Measurements from ENCODE around the gene NHSL1.

Gene NHSL1

DNA sequence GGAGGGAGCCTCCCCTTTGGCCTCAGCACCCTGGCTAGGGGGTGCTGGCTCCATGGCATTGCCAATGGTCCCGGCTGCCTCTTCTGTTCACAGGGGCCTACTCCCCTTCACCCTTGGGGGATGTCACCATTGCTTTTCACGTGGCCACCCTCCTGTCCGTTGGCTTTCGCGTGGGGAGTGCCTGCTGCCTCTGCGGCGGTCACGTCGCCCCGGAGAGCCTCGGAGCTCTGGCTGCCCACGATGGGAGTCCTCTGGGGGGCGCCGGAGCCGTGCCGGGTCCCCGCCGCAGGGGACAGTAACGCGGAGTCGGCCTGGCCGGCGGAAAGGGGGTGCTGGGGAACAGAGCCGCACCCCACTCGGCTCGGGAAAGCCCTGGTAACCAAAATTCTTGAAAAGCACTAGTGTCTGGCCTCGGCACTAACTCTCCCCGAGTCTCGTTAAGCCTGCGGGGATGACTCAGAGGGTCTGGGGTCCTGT is 95.9 kb downstream of the NHSL1 start:
- DNase-seq (ENCODE audit: low read depth) = no peak

DNA sequence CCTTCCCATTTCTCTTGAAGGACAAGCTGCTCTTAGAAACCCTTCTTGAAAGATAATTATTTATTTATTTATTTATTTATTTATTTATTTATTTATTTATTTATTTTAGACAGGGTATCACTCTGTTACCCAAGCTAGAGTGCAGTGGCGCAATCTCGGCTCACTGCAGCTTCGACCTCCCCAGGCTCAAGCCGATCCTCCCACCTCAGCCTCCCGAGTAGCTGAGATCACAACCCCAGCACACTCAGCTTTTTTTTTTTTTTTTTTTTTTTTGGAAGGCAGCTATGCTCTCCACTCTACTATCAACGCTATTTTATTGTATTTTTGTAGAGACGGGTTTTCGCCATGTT is 96.5 kb downstream of the NHSL1 start:
- DNase-seq (ENCODE audit: low read depth) = no peak

DNA sequence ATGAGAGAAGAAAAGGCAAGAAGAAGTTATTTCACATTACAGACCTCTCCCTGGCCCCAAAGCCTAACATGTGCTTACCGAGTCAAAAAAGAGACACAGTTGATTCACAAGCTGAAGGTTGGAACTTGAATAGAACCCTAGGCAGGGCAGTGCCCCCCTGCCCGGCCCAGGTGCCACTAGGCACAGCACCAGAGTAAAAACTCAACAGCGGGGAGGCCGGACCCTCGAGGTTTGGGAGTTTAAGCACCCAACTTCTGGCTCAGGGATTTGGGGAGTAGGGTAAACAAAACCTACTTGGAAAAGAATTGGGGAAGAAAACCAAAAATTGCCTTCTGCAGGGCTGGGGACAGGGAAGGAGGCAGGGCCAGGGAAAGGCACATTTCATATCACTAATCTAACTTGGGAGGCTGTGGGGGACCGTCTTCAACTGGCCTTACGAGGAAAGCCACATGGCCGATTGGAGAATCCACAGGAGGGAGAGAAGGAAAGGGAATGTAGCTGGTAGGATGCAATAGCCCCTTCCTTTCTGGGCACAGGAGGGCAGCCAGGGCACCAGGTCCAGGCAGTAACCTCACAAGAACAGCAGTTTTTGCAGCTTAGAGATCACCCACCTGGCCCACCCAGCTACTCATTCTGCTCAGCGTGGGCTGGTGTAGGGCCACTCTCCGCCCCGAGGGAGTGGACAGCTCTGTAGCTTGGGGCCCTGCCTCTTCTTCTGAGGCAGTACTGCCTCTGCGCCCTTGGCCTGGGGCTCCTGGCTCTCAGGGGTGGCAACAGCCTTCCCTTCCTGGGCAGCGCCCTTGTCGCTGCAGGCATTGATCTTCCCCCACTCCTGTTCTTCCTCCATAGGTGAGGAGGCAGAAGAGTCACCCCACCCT is 97.1 kb downstream of the NHSL1 start:
- no peak for DNase-seq (ENCODE audit: low read depth)

DNA sequence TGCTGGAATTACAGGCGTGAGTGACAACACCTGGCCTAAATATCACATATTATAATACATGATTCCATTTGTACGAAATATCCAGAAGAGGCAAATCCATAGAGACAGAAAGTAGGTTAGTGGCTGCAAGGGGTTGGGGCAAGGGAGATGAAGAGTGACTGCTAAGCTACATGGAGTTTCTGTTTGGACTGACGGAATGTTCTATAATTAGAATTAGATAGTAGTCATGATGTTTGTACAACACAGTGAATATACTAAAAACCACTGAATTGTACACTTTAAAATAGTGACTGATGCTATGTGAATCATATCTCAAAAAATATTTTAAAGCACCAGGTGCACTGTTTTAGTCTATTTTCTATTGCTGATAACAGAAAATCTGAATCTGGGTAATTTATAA is 99.0 kb downstream of the NHSL1 start:
- no peak for DNase-seq (ENCODE audit: low read depth)

DNA sequence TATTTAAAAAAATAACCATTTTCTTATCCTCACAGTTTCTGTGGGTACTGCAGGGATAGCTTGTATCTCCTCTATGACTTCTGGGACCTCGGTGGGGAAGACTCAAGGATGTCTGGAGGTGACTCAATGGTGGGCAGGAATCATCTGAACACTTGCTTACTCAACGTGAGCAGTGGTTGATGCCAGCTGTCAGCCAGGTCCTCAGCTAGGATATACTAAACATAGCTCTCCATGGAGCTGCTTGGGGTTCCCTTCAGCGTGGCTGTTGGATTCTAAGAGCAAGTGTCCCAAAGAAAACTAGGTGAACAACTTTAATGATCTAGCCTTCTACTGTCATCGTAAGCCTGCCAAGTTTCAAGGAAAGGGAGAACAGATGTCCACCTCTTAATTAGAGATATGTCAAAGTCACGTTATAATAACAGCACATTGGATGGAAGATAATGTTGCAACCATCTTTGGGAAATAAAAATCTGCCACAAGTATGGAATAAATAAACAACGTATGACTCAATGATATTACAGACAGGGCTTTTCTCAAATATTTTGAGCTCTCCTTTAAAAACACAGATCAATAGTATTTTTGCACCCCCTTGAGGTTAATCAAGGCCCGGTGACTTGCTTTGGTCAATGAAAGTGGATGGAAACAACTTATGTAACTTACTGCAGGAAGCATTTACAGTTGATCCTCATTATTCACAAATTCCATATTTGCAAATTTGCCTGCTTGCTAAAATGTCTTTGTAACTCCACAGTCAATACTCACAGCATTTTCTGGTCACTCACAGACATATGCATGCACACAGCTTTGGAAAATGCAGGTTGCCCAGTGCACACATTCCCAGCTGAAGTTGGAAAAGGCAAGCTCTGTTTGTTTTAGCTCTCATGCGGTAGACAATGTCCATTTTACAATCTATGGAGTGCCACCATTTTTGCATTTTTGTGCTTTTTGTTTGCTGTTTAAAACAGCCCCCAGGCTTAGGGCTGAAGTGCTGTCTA is 101.9 kb downstream of the NHSL1 start:
- DNase-seq (ENCODE audit: low read depth) = no peak

DNA sequence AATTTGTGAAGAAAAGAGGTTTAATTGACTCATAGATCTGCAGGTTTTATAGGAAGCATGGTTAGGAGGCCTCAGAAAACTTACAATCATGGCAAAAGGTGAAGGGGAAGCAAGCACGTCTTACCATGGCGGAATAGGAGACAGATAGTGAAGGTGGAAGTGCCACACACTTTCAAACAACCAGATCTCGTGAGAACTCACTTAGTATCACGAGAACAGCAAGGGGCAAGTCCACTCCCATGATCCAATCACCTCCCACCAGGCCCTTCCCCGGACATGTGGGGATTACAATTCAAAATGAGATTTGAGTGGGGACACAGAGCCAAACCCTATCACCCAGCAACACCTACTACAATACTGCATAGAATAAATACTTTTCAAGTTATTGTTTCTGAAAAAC is 102.6 kb downstream of the NHSL1 start:
- DNase-seq (ENCODE audit: low read depth) = no peak

DNA sequence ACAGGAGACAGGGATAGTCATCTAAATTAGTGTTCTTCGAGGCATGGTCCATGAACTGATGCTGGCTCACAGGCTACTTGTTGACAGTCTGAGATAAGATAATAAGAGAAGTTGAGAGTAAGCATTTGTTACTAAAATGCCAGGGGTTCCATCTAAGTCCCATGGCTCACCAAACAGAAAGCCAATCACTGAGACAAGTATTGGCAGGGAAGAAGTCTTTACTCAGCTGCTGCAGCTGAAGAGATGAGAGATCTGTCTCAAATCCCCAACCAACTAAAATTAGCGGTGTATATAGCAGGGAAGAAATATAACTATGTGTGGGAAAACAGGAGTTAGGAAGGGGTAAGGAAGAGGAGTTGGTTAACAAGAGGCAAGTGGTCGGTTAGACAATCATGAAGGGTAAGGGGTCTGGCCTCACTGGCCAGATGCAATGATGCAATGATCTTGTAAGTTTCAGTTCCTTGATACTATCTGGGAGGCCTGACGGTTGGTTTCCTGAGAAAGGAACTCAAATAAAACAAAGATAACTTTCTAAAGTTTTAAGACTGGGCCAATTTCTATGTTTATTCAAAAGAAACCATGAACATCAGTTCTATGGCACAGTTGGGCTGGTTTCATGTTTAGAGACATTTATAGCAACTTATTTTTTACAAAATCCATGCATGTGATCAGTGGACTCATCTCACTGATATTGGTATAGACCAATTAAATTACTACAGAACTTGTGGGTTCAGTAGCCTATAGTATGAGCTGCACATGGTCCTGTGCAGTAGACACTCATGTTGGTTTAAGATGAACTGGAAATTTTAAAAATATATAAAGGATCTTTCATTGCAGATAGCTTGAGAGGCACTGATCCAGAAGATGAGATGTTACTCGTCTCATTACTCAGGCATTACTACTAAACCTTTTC is 105.2 kb downstream of the NHSL1 start:
- DNase-seq (ENCODE audit: low read depth) = no peak

DNA sequence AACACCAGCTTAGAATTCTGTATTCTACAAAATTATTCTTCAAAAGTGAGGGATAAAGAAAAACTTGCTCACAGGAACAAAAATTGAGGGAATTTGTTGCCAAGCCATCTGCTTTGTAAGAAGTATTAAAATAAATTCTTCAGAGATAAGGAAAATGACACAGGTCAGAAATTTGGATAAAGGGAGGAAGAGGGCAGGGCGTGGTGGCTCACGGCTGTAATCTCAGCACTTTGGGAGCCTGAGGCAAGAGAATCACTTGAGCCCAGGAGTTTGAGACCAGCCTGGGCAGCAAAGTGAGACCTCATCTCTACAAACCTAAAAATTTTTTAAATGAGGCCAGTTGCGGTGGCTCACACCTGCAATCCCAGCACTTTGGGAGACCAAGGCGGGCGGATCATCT is 109.7 kb downstream of the NHSL1 start:
- no peak for DNase-seq (ENCODE audit: low read depth)

DNA sequence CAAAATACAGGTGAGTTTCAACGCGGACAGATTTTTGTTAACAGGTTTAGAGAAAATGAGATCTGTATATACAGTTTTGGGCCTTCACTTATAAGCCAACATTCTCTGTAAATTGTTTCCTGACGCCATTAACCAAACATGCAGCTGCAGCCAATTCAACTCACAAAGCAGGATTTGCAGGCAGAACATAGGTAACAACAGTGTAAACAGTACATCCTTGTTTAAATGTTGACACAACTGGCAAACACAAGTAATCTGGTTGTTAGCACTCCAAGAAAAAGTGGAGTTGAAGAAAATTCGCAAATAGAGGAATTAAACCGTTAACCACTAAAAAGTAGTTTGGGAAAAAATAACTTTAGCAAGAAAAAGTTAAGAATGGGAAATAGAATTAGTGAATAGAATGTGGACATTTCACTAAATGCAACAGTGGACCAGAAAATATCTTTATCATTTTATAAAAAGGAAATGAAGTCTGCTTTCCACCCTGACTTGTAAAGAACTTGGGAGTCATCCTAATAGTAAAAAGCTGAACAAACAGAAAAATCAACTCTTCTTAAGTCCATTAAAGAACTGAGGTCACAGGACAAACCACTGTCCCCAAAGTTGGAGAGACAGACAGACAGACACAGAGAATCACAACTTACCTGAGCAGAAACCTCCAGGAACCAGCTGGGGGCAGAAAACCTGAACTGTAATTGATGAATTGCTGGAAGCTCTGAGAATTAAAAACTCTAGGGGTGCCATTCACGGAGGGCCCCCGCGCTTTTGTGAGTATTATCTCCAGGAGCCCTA is 111.5 kb downstream of the NHSL1 start:
- no peak for DNase-seq (ENCODE audit: low read depth)

DNA sequence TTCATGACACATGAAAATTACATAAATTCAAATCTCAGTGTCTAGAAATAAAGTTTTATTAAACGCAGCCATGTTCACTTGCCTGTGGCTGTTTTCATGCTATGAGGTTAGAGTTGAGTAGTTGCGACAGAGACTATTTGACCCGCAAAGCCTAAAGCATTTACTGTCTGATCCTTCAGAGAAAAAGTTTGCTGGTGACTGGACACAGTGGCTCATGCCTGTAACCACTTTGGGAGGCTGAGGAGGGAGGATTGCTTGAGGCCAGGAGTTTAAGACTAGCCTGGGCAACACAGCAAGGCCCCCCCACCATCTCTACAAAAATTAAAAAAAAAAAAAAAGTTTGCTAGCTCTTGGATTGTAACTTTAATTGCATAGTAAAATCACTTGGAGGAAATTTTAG is 112.4 kb downstream of the NHSL1 start:
- DNase-seq (ENCODE audit: low read depth) = no peak

DNA sequence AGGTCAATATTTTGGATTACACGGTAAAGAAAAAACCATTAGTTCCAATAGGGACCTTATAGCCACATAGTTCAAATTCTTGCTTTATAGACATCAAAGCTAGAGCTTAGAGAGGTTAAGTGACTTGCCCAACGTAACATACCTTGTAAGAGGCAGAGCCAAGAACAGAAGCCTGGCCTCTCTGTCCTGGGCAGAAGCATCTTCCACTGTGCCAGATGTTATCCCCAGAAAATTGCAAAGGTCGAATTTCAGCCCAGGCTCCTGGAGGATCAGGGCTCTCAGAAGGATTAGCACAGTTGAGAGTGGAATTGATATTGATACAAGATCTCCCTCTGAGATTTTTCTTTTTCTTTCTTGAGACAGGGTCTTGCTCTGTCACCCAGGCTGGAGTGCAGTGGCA is 115.5 kb downstream of the NHSL1 start:
- no peak for DNase-seq (ENCODE audit: low read depth)

DNA sequence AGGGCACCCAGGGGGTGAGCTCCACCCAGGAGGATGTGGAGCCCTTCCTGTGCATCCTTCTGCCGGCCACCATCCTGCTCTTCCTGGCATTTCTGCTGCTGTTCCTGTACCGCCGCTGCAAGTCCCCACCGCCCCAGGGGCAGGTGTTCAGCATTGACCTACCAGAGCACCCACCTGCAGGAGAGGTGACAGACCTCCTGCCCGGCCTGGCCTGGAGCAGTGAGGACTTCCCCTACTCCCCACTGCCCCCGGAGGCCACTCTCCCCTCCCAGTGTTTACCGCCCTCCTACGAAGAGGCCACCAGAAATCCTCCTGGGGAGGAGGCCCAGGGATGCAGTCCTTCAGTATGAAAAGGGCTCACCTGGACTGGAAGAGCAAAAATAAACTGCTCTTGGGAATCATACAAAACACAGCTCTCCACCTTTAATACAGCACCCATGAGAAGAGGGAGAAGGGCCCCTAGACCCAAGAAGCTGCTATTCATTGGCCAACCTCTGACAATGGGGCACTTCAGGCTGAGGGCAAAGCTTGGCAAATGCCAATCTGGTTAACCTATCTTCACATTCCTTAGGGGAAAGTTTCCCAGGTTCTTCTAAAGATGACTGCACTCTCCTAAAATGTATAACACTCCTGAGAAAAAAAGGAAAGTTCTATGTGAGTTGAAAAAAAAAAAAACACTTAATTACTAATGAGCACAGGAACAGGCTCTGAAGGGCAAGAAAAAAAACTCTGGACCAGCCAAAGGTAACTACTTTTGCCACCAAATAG is 116.6 kb downstream of the NHSL1 start:
- no peak for DNase-seq (ENCODE audit: low read depth)

DNA sequence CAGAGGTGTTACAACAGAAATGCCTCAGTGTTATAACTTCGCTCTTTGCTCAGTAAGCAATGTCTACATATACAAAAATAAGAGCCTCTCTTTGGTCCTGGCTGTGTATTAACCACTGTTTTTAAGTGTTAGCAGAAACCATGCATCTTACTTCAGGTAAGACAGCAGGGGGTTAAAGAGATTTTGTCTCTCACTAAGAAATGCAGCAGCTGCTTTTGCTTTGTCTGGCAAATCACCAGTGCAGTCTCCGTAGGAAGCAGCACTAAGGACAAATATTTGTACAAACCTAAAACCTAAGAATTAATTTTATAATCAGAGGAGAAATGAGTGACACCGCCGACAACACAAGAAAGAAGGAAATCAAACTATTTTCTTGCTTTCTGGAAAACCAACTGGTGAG is 120.8 kb downstream of the NHSL1 start:
- DNase-seq (ENCODE audit: low read depth) = no peak

DNA sequence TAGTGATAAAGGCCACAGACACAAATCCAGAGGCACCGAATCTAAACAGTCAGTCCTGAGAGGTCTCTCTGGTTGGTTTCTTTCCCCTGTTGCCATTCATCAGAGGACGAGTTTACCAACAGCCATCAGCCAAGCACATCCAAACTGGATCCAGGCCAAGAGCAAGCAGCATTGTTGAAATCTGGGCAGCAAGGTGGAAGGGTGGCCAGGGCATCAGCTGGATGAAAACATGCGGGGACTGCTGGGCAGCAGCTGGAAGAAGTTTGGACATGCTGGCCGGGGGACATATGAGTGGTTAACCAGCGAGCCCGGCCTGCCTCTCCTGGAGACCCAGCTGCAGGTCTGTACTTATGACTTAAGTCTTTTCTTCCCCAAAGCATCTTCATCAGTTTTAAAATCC is 121.5 kb downstream of the NHSL1 start, which contains the start of gene SMIM28:
TSS of gene SMIM28 (plus strand) at position 62 of the 400 bp plus-strand sequence. CDS start at position 230, 168 bp downstream.
- DNase-seq (ENCODE audit: low read depth) = no peak

DNA sequence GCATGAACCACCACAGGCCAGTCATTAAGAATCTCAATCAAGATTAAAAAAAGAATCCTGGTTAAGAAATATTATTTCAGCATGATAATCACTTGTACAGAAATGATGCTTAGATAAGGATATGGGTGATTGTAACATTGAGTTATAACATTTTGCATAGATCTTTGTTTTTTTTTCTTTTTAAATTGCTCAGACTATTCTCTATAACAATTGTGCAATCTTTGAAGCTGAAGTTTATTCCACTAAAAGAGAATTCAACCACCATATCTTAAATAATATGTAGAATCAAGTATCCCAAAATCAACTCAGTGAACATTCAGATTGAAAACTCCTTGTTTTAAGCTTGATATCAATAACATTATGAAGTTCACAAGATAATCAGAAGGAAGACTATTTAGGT is 122.3 kb downstream of the NHSL1 start:
- no peak for DNase-seq (ENCODE audit: low read depth)

DNA sequence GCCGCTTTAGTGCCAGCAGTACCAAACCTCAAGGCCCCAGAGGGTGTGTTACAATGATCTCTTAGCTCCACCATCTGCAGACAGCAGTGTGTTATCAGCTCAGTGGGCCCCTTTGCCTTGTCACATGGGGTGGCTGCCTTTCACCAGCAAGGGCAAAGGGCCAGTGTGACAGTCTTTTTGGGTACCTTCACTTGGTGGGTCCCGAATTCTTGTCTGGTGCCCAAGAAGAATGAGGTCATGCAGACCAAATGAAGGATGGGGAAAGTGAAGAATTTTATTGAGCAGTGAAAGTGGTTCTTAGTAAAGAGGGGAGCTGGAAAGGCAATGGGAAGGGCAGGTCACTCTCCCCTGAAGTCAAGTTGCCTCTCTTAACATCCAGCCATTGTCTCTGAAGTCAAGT is 124.5 kb downstream of the NHSL1 start:
- no peak for DNase-seq (ENCODE audit: low read depth)

DNA sequence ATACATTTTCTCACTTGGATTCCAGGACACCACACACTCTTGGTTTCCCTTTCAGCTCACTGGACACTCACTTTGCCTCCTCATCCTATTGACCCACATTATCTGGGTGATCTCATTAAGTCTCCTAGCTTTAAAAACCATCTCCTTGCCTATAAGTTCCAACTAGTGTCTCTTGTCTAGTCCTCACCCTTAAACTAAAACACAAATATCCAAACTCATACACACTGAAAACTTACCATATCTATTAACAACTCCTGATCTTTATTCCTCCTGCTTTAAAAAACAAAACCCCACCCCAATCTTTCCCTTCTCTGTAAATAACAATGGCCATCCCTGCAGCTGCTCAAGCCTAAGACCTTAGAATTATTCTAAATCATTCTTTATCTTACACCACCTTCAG is 125.1 kb downstream of the NHSL1 start:
- DNase-seq (ENCODE audit: low read depth) = no peak

DNA sequence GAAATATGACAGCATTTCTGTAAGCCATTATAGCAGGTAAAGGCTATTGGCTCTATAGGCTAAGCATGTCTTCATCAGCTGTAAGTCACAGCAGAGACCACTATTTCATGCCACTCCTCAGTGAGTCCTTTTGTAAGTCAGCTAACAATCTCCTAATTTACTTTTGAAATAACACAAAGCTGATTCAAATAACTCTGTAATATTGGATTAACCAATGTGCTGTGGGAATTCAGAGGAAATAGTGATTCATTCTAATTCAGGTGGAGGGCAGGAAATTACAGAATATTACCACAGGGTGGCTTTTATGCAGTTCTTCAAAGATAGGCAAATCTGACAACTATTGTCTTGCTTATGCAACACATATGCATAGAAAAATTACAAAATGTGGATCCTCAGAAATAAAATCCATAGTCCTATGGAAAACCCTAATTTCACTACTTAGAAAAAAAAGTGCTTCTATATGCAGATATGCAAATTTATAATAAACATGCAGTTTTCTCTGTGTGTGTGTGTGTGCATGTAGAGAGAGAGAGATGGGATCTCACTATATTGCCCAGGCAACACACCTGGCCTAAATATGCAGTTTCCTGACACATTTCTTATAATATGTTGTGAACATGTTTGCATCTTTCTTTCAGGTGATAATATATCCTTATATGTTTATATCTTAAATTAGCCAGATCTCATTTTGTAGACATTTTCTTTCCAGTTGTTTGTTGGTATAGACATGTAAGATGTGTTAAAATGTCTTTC is 126.4 kb downstream of the NHSL1 start:
- DNase-seq (ENCODE audit: low read depth) = no peak
